Activated naive CD4-positive, alpha-beta T cell treated with anti-CD3 and anti-CD28 coated beads, Interleukin-2, amount 50 U/mL, for 24 hours (primary cell): Measurements from ENCODE around the gene GNG4.
"Not testable (repeated sequence)": the region's sequence is repeated elsewhere in the genome, so short reads cannot be mapped to it uniquely, and the experiment has no call there.

Experiments
- H3K27ac Mint-ChIP-seq: one replicate; pipeline ENCODE4 v1.8.0; 2021; ENCODE audit warnings: mild to moderate bottlenecking, mixed read lengths
- H3K27me3 Mint-ChIP-seq: one replicate; pipeline ENCODE4 v1.8.0; 2021; ENCODE audit warnings: mixed read lengths
- H3K36me3 Mint-ChIP-seq: one replicate; pipeline ENCODE4 v1.8.0; 2021; ENCODE audit warnings: mixed read lengths
- H3K4me1 Mint-ChIP-seq: one replicate; pipeline ENCODE4 v1.8.0; 2021; ENCODE audit warnings: mixed read lengths
- H3K4me3 Mint-ChIP-seq: one replicate; pipeline ENCODE4 v1.8.0; 2021; ENCODE audit warnings: mild to moderate bottlenecking, mixed read lengths
- H3K9me3 Mint-ChIP-seq: one replicate; pipeline ENCODE4 v1.8.0; 2021; ENCODE audit warnings: mixed read lengths

The GNG4 gene

DNA sequence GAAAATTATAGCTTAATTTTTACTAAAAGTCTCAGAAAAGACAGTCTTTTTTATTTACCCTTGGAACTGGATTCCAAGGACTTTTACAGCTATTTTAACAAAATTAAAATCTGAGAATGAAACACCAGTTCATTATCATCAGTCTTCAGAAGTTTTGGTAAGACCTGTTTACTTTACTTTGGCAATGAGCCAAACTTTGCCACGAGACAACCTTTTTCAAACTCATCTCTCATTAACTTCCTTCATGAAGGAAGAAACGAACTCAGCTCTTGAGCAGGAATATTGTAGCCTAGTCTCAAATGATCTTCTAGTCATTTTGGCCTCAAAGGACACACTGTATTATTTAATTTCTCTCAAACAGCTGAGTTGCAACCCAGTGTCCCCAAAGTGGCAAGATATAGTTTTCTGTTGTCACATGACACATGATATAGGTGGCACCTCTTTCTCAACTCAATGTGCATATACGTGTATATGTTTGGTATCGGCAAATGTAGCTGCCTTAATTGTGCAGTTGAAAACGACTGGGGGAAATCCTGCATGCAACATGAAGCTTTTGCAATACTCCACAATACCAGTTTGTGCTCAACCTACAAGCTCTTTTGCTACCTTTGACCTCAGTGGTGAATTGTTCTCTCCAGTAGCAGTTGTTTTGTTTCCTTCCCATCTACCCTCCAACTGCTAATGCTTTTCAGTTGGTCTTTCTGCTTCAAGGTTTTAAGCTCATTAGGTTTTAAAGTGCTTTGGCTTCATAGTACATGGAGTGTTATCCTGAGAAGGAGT, 8.4 kb upstream of the GNG4 start:
- Mint-ChIP-seq H3K27me3 (peaks cover 20% of the 10 kb centered on the region), H3K27ac (no peak overlapping the region), H3K9me3 (peaks cover 8% of the 10 kb centered on the region), H3K36me3 (peaks cover 11% of the 10 kb centered on the region), H3K4me3 (no peak overlapping the region), H3K4me1 (no peaks in the 10 kb centered on the region)

- Mint-ChIP-seq H3K4me1 (no peaks in the 10 kb centered on the region), H3K27me3 (peaks cover 25% of the 10 kb centered on the region), H3K9me3 (peaks cover 12% of the 10 kb centered on the region)
These were observed 7.7 kb upstream of the GNG4 start for GRCh38 chr1:235657269-235657668.

GRCh38 chr1:235652364-235652763, 2.8 kb upstream of the GNG4 start:
- Mint-ChIP-seq H3K27me3 (peaks cover 44% of the 10 kb centered on the region), H3K9me3 (peaks cover 12% of the 10 kb centered on the region), H3K4me3 (no peak overlapping the region), H3K4me1 (peaks cover 18% of the 10 kb centered on the region), H3K27ac (peak overlapping the region; percentile 30), H3K36me3 (peaks cover 10% of the 10 kb centered on the region)

More at GRCh38 chr1:235657269-235657668, 7.7 kb upstream of the GNG4 start:
- H3K36me3 Mint-ChIP-seq: peaks cover 10% of the 10 kb centered on the region
- H3K27ac Mint-ChIP-seq: no peak overlapping the region
- H3K4me3 Mint-ChIP-seq: no peak overlapping the region

DNA sequence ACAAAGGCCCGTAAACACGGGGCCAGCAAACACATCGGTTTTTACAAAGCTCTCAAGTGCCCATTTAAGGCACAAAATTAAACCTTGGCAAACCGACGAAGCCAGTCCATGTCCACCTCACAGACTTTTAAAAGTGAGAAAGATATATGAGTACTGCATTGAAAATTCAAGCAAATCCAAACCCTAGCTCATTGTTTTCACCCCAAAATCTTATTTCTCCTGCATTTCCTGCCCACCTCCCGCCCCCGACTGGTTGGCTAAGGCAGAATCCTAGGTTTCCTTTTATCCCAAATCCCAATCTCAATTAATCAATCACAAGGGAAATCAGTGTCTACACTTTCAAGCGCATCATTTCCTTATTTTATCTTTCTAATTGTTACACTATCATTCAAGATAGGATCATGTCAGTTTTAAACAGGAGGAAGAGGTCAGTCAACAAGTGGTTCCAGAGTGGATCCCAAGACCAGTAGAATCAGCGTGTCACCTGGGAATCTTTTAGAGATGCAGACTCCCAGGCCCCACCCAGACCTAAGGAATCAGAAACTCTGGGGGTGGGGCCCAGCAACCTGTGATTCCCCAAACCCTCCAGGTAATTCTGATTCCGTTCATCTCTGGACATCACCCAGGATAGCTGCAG, 1.7 kb upstream of the GNG4 start:
- Mint-ChIP-seq H3K36me3 (peaks cover 6% of the 10 kb centered on the region), H3K4me1 (peaks cover 18% of the 10 kb centered on the region), H3K27ac (no peak overlapping the region), H3K4me3 (peak overlapping the region; percentile 65), H3K9me3 (peaks cover 12% of the 10 kb centered on the region), H3K27me3 (peaks cover 54% of the 10 kb centered on the region)

GRCh38 chr1:235650341-235651169, 971 bp upstream of the GNG4 start:
- H3K36me3 Mint-ChIP-seq: peaks cover 5% of the 10 kb centered on the region
- H3K9me3 Mint-ChIP-seq: peaks cover 12% of the 10 kb centered on the region
- peaks cover 18% of the 10 kb centered on the region for H3K4me1 Mint-ChIP-seq
- H3K4me3 Mint-ChIP-seq: peak overlapping the region; percentile 65
- H3K27me3 Mint-ChIP-seq: peaks cover 56% of the 10 kb centered on the region
- no peak overlapping the region for H3K27ac Mint-ChIP-seq

DNA sequence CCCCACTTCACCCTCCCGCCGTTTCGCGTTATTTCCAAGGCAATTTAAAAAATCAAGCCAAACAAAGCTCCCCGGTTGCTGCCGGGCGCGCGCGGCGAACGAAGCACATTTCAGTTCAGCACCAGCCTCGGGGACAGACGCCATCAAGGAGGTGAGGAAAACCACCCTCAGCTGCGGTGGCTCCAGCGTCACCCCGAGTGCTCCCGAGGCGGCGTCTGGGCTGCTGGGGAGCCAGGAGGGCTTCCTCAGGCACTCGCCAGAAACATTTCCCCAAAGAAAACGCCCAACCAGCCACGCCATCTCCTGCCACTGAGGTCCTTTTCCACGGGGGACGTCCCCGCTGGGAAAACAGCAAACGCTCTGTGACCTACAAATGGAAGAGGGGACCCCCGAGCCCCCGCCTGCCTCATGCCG, 623 bp downstream of the GNG4 start:
- peaks cover 45% of the 10 kb centered on the region for H3K27me3 Mint-ChIP-seq
- peak overlapping the region; percentile 83 for H3K4me3 Mint-ChIP-seq
- peaks cover 10% of the 10 kb centered on the region for H3K9me3 Mint-ChIP-seq
- H3K36me3 Mint-ChIP-seq: peaks cover 5% of the 10 kb centered on the region
- H3K4me1 Mint-ChIP-seq: peaks cover 18% of the 10 kb centered on the region
- H3K27ac Mint-ChIP-seq: peak overlapping the region; percentile 13

GRCh38 chr1:235648407-235648907, 1.1 kb downstream of the GNG4 start:
- H3K36me3 Mint-ChIP-seq: peaks cover 5% of the 10 kb centered on the region
- no peak overlapping the region for H3K27ac Mint-ChIP-seq
- H3K27me3 Mint-ChIP-seq: peaks cover 44% of the 10 kb centered on the region
- peaks cover 7% of the 10 kb centered on the region for H3K9me3 Mint-ChIP-seq
- H3K4me1 Mint-ChIP-seq: peaks cover 18% of the 10 kb centered on the region
- peak overlapping the region; percentile 83 for H3K4me3 Mint-ChIP-seq

DNA sequence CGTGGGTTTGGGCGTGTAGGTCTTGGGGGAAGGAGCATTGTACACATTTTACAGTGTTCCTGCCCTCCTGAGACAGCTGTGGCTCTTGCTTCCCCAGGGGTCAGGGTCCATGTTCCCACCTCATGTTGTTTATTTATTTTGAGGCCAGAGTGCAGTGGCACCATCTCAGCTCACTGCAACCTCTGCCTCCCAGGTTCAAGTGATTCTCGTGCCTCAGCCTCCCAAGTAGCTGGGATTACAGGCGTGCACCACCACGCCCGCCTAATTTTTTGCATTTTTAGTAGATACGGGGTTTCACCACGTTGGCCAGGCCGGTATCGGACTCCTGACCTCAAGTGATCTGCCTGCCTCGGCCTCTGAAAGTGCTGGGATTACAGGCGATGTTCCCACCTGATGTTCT, 2.0 kb downstream of the GNG4 start:
- peaks cover 27% of the 10 kb centered on the region for H3K4me1 Mint-ChIP-seq
- not testable (repeated sequence) for H3K27ac Mint-ChIP-seq, H3K4me3 Mint-ChIP-seq, H3K36me3 Mint-ChIP-seq, H3K9me3 Mint-ChIP-seq
- peaks cover 35% of the 10 kb centered on the region for H3K27me3 Mint-ChIP-seq

DNA sequence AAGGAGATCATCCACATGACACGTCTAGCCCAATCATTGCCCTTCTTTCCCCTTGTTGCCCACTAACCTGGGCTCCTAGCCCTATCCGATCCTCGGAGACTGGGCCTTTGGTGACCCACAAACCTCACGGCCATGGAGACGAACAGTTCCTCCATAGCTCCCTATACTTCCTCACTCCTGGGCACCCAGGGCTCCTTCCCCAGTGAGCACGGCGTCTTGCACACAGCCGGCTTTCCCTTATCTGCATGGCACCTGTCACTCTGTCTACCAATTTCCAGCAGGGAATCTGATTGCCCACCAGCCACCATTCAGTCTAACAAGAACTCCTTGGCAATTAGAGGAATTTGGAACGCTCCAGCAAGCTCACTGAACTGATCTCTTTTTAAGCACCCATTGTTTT, 3.1 kb downstream of the GNG4 start:
- Mint-ChIP-seq H3K9me3 (no peaks in the 10 kb centered on the region), H3K4me1 (peaks cover 37% of the 10 kb centered on the region), H3K4me3 (no peak overlapping the region), H3K36me3 (peaks cover 2% of the 10 kb centered on the region), H3K27me3 (peaks cover 33% of the 10 kb centered on the region), H3K27ac (no peak overlapping the region)

DNA sequence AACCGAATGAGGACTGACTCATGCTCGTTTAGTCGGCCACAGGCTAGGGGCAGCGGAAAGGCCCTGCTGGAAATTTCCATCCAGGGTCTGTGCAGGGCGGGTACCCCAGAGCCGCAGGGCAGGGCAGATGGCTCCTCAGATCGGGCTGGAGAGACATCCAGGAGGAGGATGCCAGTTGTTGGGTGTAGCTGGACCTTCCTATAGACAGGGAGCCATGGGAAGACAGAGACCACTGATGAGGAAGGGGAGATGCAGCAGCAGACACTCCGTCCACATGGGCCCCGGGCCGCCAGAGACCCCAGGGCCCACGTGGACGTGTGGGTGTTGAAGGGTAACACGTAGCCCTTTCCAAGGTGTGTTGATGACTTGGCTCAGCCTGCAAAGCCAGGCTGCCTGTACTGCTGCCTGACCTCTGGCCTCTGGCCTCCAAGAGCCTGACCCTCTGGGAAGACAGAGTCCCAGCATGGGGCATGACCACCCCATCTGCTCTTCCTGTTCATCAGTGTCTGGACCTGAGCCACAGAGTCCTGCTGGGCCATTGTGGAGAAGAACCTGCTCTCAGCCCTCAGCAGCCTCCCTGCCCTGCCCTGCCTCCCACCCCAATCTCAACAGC, 4.8 kb downstream of the GNG4 start:
- Mint-ChIP-seq H3K27ac (no peak overlapping the region), H3K36me3 (peaks cover 2% of the 10 kb centered on the region), H3K4me1 (peaks cover 28% of the 10 kb centered on the region), H3K27me3 (peaks cover 24% of the 10 kb centered on the region), H3K4me3 (no peak overlapping the region), H3K9me3 (no peaks in the 10 kb centered on the region)

DNA sequence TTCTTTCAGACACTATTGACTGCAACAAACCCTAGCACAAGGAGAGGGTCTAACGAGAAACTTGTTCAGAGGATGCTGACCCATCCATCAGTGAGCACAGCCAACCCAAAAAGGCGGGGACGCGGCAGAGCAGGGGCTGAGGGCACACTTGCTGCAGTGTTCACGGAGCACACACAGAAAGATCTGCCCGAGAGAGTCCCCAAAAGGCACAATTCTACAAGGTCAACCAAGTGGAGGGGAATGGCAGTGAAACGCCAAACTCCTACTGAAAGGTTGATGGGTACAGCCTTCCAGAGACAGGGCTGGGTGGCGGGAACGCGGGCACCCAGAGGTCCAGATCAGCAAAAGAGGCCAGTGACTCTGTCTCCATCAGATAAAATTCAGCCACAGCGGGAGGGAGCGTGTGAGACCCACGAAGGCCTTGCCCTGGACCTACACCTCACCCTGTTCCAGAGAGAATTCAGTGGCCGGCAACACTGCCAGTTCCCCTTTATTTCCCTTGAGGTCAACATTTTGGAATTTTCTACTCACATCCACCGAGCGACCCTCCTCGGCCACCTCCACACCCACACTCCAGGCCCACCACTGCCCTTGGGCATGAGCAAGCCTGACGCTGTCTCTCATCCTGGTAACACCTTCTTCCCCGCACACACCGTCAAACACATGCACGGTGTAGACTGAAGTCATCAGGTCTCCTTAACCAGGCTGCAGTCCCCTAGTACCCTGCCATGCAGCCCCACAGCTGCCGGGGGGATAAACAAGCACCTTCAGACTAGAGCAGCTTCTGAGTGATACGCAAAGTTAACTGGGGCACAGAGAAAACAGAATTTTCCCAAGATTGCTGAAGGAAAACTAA, 5.5 kb downstream of the GNG4 start:
- Mint-ChIP-seq H3K4me3 (no peak overlapping the region), H3K4me1 (peaks cover 27% of the 10 kb centered on the region), H3K27ac (peak overlapping the region; percentile 14), H3K9me3 (no peaks in the 10 kb centered on the region), H3K36me3 (peaks cover 2% of the 10 kb centered on the region), H3K27me3 (peaks cover 24% of the 10 kb centered on the region)

DNA sequence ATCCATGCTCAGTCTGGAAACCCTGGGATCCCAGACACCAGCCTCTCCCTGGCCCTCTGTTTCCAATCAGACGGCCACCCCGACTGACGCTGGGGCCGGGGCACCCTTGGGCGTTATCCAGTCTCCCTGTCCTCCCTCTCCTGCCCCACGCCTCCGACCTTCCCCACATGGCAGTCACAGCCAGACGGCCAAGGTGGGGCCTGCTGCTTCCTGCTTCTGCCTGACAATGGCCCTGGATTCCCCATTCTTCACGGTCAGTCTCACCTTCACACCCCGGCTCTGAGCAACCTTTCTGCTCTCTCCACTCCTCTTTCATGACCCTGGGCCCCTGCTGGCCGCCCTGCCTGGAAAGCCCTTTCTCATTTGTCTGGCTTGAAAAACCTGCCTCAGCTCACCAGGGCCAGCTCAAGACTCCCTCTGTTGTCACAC, 6.6 kb downstream of the GNG4 start:
- Mint-ChIP-seq H3K4me1 (peaks cover 19% of the 10 kb centered on the region), H3K27ac (peak overlapping the region; percentile 5), H3K36me3 (no peaks in the 10 kb centered on the region), H3K27me3 (peaks cover 18% of the 10 kb centered on the region), H3K4me3 (peak overlapping the region; percentile 90), H3K9me3 (no peaks in the 10 kb centered on the region)

DNA sequence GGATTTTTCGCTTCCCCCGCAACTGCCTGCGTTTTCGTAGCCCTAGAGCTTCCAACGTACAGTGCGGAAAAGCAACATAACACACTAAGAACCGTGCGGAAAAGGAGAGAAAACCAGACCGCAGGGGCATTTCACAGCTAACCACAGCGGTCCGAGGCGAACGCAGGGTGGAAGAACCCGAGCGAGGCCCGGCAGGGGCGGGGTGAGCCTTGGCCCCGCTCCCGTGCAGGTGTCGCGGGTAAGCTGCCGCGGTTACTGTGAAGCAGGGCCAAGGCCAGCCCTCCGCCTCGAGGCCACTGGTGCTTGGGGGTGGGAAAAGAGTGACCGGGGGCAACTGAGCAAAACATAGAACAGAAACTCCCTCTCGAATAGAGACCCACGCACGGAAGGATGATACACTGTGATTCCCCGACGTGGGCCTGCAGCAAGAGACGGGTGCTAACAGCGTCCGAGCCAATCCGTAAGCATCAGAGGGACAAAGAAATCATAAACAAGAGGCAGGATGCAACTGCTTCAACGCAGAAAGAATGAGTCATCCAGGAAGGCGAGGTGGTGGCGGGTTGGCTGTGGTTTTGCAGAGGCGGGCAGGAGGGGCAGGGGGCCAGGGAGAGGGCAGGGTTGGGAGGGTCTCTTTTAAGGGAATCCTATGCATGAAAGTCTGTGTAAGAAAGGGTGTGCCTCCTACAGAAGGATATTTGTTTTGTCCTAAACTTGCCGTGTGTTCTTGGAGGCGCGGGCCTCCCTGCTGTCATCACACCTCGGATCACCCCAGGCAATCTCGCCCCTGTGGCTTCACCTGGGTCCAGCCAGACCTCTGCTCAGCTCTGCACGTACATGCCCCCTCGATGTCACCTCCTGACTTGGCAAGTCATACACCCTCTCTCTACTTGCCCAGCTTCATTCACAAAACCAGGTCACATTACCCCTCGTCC, 7.3 kb downstream of the GNG4 start:
- Mint-ChIP-seq H3K9me3 (no peaks in the 10 kb centered on the region), H3K27ac (peak overlapping the region; percentile 94)

GRCh38 chr1:235640580-235640979, 9.0 kb downstream of the GNG4 start:
- H3K36me3 Mint-ChIP-seq: no peaks in the 10 kb centered on the region
- H3K4me3 Mint-ChIP-seq: no peak overlapping the region
- no peak overlapping the region for H3K27ac Mint-ChIP-seq
- H3K4me1 Mint-ChIP-seq: peaks cover 19% of the 10 kb centered on the region
- H3K9me3 Mint-ChIP-seq: no peaks in the 10 kb centered on the region
- peaks cover 1% of the 10 kb centered on the region for H3K27me3 Mint-ChIP-seq

More for the DNA sequence above, 7.3 kb downstream of the GNG4 start:
- Mint-ChIP-seq H3K4me1 (peaks cover 19% of the 10 kb centered on the region), H3K36me3 (no peaks in the 10 kb centered on the region), H3K27me3 (peaks cover 15% of the 10 kb centered on the region), H3K4me3 (peak overlapping the region; percentile 90)
